Measurements from ENCODE around the gene ZBP1.
A peak's percentile ranks its signal among the peaks of the same experiment; 100 is the strongest.
"Not testable (repeated sequence)": the region's sequence is repeated elsewhere in the genome, so short reads cannot be mapped to it uniquely, and the experiment has no call there.

The ZBP1 gene

DNA sequence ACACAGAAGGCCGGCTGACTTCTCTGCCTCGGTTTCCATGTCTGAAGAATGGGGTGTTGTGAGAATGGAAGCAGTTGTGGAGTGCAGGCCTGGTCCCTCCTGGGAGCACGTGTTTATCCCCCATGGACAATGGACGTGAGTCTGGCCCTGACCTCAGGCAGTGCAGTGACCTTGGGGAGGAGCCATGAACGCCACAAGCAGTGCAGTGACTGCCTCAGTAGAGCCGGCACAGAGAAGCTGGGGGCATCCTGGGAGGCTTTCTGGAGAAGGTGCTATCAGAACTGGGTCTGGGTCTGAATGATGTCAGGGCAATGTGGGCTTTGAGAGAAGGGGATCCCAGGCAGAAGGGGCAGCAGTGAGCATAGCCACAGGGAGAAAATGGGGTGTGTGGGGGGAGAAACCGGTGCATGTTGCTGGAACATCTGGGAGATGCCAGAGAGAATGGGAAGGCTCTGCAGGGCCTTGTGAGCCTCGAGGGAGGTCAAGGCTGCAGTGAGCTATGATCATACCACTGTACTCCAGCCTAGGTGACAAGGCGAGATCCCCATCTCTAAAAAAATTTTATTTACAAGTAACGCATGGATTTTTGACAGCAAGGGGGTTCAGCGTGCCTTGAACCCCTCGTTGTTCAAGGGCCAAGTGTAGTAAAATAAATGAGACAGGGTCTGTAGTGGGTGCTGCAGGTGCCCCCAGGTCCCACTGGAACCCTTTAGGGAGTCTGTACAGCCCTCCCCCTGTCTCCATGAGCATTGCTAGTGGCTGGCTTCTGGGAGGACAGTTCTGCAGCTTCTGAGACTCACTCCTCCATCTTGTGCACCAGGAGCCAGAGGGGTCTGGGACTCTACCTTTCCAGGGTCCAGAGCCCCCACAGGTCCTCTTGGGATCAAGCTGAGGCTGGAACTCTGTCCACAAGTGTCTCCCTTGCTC, 27.0 kb upstream of the ZBP1 start:
- no peak for DNase-seq (ENCODE audit: low read depth, low spot score)

DNA sequence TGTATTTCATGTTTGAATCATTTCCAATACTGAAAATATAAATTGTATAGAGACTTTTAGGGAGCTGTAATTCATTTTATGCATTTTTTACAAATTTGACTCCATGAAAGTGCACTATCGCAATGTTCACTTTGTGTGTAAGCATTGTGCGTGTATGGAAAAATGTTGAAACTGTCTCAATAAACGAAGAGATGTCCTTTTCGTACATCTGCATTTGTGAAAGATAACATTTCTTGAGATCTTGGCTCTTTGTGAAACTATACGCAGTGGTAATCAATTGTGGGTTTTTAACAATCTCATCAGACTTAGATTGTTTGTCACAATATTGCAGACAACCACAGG, 18.6 kb upstream of the ZBP1 start:
- DNase-seq (ENCODE audit: low read depth, low spot score): no peak

- DNase-seq (ENCODE audit: low read depth, low spot score): no peak
Measured at GRCh38 chr20:57638173-57638894, 18.1 kb upstream of the ZBP1 start.

- no peak for DNase-seq (ENCODE audit: low read depth, low spot score)
Measured at GRCh38 chr20:57633945-57634491, 13.8 kb upstream of the ZBP1 start.

DNA sequence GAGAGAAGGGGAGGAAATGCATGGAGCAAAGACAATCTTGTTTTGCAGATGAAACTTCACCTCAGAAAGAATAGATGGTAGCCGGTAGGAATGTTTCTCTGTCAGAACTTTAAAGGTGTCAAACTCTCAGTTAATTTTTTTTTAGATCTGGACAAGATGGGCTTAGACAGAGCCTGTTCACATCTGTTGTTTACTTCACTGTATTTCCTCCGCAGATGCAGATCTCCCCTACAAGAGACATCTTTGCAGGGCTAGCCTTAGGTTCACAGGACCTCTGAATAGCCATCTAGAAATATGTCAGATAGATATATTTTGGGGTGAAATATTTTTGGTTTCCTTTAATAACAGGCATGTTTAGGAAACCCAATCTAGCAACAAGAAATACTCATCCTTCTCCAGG, 12.1 kb upstream of the ZBP1 start:
- no peak for DNase-seq (ENCODE audit: low read depth, low spot score)

- DNase-seq (ENCODE audit: low read depth, low spot score): no peak
Measured at GRCh38 chr20:57630061-57630460, 9.8 kb upstream of the ZBP1 start.

DNA sequence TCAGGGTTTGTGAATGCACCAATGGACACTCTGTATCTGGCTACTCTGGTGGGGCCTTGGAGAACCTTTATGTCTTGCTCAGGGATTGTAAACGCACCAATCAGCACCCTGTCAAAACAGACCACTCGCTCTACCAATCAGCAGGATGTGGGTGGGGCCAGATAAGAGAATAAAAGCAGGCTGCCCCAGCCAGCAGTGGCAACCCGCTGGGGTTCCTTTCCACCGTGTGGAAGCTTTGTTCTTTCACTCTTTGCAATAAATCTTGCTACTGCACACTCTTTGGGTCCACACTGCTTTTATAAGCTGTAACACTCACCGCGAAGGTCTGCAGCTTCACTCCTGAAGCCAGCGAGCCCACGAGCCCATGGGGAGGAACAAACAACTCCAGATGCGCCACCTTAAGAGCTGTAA, 9.3 kb upstream of the ZBP1 start:
- not testable (repeated sequence) for DNase-seq (ENCODE audit: low read depth, low spot score)

DNA sequence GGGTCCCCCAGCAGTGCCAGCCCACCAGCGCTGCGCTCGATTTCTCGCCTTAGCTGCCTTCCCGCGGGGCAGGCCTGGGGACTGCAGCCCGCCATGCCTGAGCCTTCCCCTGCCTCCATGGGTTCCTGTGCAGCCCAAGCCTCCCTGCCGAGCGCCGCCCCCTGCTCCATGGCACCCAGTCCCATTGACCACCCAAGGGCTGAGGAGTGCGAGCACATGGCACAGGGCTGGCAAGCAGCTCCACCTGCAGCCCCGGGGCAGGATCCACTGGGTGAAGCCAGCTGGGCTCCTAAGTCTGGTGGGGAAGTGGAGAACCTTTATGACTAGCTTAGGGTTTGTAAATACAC, 8.7 kb upstream of the ZBP1 start:
- not testable (repeated sequence) for DNase-seq (ENCODE audit: low read depth, low spot score)

GRCh38 chr20:57628047-57628961, 8.1 kb upstream of the ZBP1 start:
- no peak for DNase-seq (ENCODE audit: low read depth, low spot score)

GRCh38 chr20:57627339-57627738, 7.1 kb upstream of the ZBP1 start:
- no peak for DNase-seq (ENCODE audit: low read depth, low spot score)

DNA sequence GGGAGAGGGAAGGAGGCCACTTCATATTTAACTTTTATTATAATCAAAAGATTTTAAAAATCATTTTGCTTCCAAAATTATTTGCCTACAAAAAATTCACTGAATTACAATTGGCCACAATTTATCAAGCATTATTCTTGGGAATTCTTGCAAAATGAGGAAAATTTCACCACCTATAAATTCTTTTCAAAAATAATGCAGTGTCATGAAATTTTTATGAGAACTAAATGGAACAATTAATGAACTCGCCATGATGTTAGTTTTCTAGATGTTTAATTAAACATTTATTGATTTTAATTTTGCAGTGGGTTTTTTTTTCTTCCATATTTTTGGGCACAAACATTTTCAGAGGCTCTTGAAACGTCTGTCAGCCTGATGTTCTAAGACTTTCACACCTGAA, 5.8 kb upstream of the ZBP1 start:
- DNase-seq (ENCODE audit: low read depth, low spot score): no peak

GRCh38 chr20:57625181-57625958, 5.1 kb upstream of the ZBP1 start:
- no peak for DNase-seq (ENCODE audit: low read depth, low spot score)

DNA sequence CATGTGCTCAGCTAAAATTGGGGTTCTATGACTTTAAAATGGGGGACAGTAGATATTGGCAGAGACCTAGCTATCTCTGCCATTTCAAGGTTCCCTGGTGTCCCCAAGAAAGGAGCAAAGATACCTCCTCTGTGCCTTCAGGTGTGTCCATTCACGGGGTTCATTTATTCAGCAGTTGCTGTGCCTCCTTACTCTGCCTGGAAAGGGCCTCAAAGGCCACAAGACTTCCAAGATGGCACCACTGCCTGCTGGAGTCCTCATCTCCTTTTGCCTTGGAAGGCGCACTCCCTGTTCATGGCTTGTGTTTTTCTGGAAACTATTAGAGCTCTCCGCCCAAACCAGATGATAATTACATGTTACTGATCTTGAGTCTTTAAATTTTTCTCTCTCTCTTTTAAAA, 3.9 kb upstream of the ZBP1 start:
- DNase-seq (ENCODE audit: low read depth, low spot score): no peak

- DNase-seq (ENCODE audit: low read depth, low spot score): peak; percentile 15
Measured at GRCh38 chr20:57622579-57623381, 2.6 kb upstream of the ZBP1 start.

GRCh38 chr20:57622201-57622570, 2.0 kb upstream of the ZBP1 start:
- DNase-seq (ENCODE audit: low read depth, low spot score): no peak

GRCh38 chr20:57621421-57622200, 1.4 kb upstream of the ZBP1 start:
- DNase-seq (ENCODE audit: low read depth, low spot score): no peak

DNA sequence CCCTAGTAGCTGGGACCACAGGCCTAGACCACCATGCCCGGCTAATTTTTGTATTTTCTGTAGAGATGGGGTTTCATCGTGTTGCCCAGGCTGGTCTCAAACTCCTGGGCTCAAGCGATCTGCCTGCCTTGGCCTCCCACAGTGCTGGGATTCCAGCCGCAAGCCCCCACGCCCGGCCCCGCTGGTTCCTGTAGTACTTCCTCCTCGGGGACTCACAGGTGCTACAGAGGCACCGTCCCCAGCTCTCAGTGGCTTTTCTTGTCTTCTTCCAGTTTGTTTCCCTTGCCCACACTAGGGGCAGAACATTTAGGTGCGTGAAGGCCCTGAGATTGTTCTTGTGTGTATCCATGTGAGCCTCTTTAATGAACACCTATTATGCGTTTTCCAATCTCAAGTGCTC, 773 bp upstream of the ZBP1 start:
- DNase-seq (ENCODE audit: low read depth, low spot score): no peak

DNA sequence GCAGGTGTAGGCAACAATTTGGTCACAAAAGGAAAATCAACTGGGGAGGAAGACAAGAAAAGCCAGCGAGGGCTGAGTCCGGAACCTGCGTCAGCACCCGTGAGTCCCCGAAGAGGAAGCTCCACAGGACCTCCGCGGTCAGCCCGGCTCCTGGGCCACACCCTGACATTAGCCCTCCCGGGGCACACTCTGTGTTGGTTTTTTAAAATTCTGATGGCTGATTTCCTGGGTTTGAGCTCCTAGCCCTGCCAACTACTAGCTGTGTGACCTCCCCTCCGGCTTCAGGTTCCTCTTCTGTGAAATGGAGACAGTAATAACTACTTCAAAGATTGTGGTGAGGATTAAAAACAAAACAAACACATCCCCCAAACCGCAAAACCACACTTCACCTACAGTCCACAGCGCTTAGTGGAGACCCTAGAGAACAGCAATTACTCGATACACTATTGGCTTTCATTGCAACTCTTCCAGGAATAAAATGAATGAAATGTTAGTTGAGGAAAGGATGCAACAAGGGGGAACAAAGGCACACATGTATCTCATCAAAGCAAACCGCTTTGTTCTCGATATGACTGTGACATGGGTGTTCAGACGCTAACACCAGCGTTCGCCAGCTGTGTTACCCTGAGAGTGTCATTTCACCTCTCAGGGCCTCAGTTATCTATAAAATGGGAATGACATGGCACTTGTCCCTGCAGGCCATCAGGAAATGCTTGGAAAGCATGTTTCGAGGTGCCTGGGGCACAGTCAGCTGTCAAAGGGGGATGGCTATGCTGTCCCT, 985 bp downstream of the ZBP1 start:
- DNase-seq (ENCODE audit: low read depth, low spot score): no peak

DNA sequence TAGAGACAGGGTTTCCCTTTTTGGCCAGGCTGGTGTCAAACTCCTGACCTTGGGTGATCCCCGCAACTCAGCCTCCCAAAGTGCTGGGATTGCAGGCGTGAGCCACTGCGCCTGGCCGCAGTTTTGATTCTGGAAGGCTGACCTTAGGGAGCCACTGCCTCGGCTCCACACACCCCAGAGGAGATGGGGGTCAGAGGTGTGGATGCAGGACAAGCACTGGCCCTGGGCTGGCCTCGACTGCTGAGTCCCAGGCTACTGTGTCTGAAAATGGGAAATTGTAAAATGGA, 1.5 kb downstream of the ZBP1 start:
- no peak for DNase-seq (ENCODE audit: low read depth, low spot score)

All from iPS DF 19.7 (cell line).